Keratinocyte (primary cell): Measurements from ENCODE around the gene GRM7. TPM values are rescaled to one million over a fixed set of nuclear protein-coding genes. Genes with fewer than 3 reads are reported as not detected.

Experiments used
- DNase-seq: peaks from one replicate; pipeline ENCODE4 v3.0.0-alpha.2; 2011; ENCODE audit warnings: low read depth, missing footprints, low spot score
- FAIRE-seq: peaks from 2 replicates; lab custom pipeline; 2011; peaks lifted over from hg19 to GRCh38; lab: Jason Lieb, UNC
- H2AFZ ChIP-seq: 2 replicates; pipeline ENCODE4 v1.6.0; 2012; ENCODE audit warnings: low read length, control low read depth, inconsistent platforms; ENCODE audit not compliant: control insufficient read depth
- H3K27ac ChIP-seq: 2 replicates; pipeline ENCODE4 v1.5.1; 2011; ENCODE audit warnings: low read length; ENCODE audit not compliant: control insufficient read depth, insufficient read depth
- H3K27me3 ChIP-seq: 3 replicates; pipeline ENCODE4 v1.6.0; 2011; ENCODE audit warnings: low read length; ENCODE audit not compliant: control insufficient read depth, insufficient read depth; ENCODE audit errors: extremely low read depth
- H3K36me3 ChIP-seq, 2 experiments: 2 replicates in 1 of 2; 3 replicates in 1 of 2; pipeline ENCODE4 v1.5.1; 2011; ENCODE audit warnings: low read length in 2 of 2, mild to moderate bottlenecking in 1 of 2; ENCODE audit not compliant: control insufficient read depth in 2 of 2, insufficient read depth in 2 of 2; ENCODE audit errors: extremely low read depth in 1 of 2
- H3K4me1 ChIP-seq: 3 replicates; pipeline ENCODE4 v1.5.1; 2011; ENCODE audit warnings: low read length; ENCODE audit not compliant: control insufficient read depth, insufficient read depth; ENCODE audit errors: extremely low read depth
- H3K4me2 ChIP-seq: 3 replicates; pipeline ENCODE4 v1.6.0; 2011; ENCODE audit warnings: low read depth, low read length; ENCODE audit not compliant: control insufficient read depth, insufficient read depth; ENCODE audit errors: extremely low read depth
- H3K4me3 ChIP-seq, 3 experiments: fragments of 200-600 bp in 1 of 3; sonication (generic) in 1 of 3; 2 replicates in 2 of 3; 3 replicates in 1 of 3; pipeline ENCODE4 v1.5.1; 2011 to 2016; ENCODE audit warnings: low read length in 3 of 3, mild to moderate bottlenecking in 3 of 3, control low read depth in 2 of 3, inconsistent platforms in 1 of 3, low read depth in 1 of 3, mixed read lengths in 1 of 3, mixed run types in 1 of 3, moderate library complexity in 1 of 3; ENCODE audit not compliant: control insufficient read depth in 2 of 3, insufficient read depth in 2 of 3; ENCODE audit errors: extremely low read depth in 1 of 3
- H3K79me2 ChIP-seq: 2 replicates; pipeline ENCODE4 v1.6.0; 2012; ENCODE audit warnings: low read length; ENCODE audit not compliant: control insufficient read depth, insufficient read depth
- H3K9ac ChIP-seq: 3 replicates; pipeline ENCODE4 v1.6.0; 2011; ENCODE audit warnings: low read length; ENCODE audit not compliant: control insufficient read depth, insufficient read depth; ENCODE audit errors: extremely low read depth
- H3K9me1 ChIP-seq: 3 replicates; pipeline ENCODE4 v1.6.0; 2011; ENCODE audit warnings: low read length; ENCODE audit not compliant: control insufficient read depth, insufficient read depth; ENCODE audit errors: extremely low read depth
- H3K9me3 ChIP-seq: 2 replicates; pipeline ENCODE4 v1.5.1; 2012; ENCODE audit warnings: low read depth, low read length; ENCODE audit not compliant: control insufficient read depth
- H4K20me1 ChIP-seq: 3 replicates; pipeline ENCODE4 v1.6.0; 2011; ENCODE audit warnings: low read length; ENCODE audit not compliant: control insufficient read depth, insufficient read depth; ENCODE audit errors: extremely low read depth
- EZH2 ChIP-seq: IDR thresholded peaks from one replicate; pipeline ENCODE4 v1.6.1; 2012; ENCODE audit warnings: inconsistent platforms, mild to moderate bottlenecking, low read length, moderate library complexity
- dilution Hi-C: fragments of 300-500 bp; cut with MboI; formaldehyde crosslinking; loops from one replicate; pipeline ENCODE4 v1.7.0; 2020; ENCODE audit warnings: low sequenced_read_pairs; ENCODE audit not compliant: extremely low pct_ligation_motif_present
- polyA plus RNA-seq, 5 experiments: library from polyadenylated mRNA; depleted of rRNA in 3 of 5; stranded (reverse) in 3 of 5; stranded (forward) in 1 of 5; unstranded in 1 of 5; fragments of >200 nt; gene quantifications; 1 replicate in 1 of 5; 2 replicates in 3 of 5; 3 replicates in 1 of 5; pipeline versions ENCODE4 v1.2.1 to v1.2.3, GENCODE V29; 2011 to 2012; ENCODE audit warnings: missing spikeins in 2 of 5, low read depth in 1 of 5, low replicate concordance in 1 of 5
- TF ChIP-seq, protein P1 (sequence below), 3 experiments: IDR thresholded peaks in 1 of 3; conservative IDR thresholded peaks in 1 of 3; optimal IDR thresholded peaks in 1 of 3; 2 replicates in 2 of 3; 3 replicates in 1 of 3; pipeline versions ENCODE3 to v1.5.1; 2011; ENCODE audit warnings: low read length in 3 of 3, mild to moderate bottlenecking in 3 of 3, moderate library complexity in 2 of 3, control low read depth in 1 of 3, inconsistent platforms in 1 of 3; ENCODE audit not compliant: insufficient read depth in 2 of 3; ENCODE audit errors: extremely low read depth in 1 of 3

GRM7 gene
- polyA plus RNA-seq, 1 donor (not counting 4 experiments of a cell fraction or from before 2014, with no cell fraction given), result not detected

DNA sequence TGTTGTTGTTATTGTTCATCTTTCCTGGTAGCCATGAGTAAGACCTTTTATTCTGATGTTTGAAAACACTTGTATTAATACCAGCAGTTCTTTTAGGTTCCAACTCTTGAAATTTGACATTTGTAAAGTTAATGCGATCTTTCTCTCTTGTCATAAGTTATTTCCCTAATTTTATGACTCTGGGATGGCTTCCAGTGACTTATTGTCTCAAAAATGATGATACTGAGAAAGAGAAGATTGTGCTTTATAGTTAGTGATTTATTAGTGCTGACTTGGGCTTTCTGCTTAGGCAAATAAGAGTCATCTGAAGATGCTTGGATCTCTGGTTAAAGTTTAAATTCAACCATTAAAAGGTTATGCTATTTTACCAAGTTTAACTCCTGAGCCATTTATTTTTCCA lies 715.2 kb downstream of the GRM7 start:
- Histone ChIP-seq H4K20me1 (no peaks in the 10 kb centered on the region), H3K79me2 (no peaks in the 10 kb centered on the region), H3K4me2 (no peak overlapping the region), H3K27ac (no peak overlapping the region), H3K9me3 (no peaks in the 10 kb centered on the region), H2AFZ (no peak overlapping the region), H3K9ac (no peak overlapping the region), H3K36me3 (no peaks in the 10 kb centered on the region), H3K4me1 (no peaks in the 10 kb centered on the region), H3K27me3 (no peaks in the 10 kb centered on the region), H3K9me1 (no peaks in the 10 kb centered on the region), H3K4me3 (no peak overlapping the region)
- dilution Hi-C loops, result no loop called here
- DNase-seq (no peak), FAIRE-seq (no peak)
- TF ChIP-seq, protein P1, sequence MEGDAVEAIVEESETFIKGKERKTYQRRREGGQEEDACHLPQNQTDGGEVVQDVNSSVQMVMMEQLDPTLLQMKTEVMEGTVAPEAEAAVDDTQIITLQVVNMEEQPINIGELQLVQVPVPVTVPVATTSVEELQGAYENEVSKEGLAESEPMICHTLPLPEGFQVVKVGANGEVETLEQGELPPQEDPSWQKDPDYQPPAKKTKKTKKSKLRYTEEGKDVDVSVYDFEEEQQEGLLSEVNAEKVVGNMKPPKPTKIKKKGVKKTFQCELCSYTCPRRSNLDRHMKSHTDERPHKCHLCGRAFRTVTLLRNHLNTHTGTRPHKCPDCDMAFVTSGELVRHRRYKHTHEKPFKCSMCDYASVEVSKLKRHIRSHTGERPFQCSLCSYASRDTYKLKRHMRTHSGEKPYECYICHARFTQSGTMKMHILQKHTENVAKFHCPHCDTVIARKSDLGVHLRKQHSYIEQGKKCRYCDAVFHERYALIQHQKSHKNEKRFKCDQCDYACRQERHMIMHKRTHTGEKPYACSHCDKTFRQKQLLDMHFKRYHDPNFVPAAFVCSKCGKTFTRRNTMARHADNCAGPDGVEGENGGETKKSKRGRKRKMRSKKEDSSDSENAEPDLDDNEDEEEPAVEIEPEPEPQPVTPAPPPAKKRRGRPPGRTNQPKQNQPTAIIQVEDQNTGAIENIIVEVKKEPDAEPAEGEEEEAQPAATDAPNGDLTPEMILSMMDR (optimal IDR thresholded peaks at IDR 0.05 in 1 of 3, IDR thresholded peaks at IDR 0.05 in 1 of 3, conservative IDR thresholded peaks at IDR 0.05 in 1 of 3; ENCODE audit: extremely low read depth in 1 of 3, insufficient read depth in 2 of 3, low read length in 3 of 3), result no peak
- TF ChIP-seq EZH2, result no peak

DNA sequence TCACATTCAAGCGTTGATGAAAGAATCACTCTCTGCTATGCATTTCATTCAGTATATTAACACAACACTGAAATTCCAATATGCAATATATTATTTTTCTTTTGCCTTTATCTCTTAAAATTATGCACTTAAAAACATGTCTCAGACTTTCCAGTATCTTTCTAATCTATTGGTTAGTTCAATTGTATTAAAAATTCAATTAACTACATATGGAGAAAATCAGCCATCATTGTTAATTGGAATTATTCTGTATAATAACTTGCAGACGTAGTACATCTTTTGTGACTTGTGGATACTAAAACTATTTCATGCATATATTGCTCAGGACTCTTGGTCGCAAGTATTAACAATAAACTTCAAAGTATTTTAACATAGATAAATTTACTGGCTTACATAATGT lies 715.6 kb downstream of the GRM7 start:
- Histone ChIP-seq H3K4me1 (no peaks in the 10 kb centered on the region), H2AFZ (no peak overlapping the region), H3K79me2 (no peaks in the 10 kb centered on the region), H3K27ac (no peak overlapping the region), H3K9me1 (no peaks in the 10 kb centered on the region), H3K9me3 (no peaks in the 10 kb centered on the region), H3K9ac (no peak overlapping the region), H4K20me1 (no peaks in the 10 kb centered on the region), H3K4me3 (no peak overlapping the region), H3K36me3 (no peaks in the 10 kb centered on the region), H3K27me3 (no peaks in the 10 kb centered on the region), H3K4me2 (no peak overlapping the region)
- no peak for FAIRE-seq
- DNase-seq, result no peak
- dilution Hi-C loops, result no loop called here
- TF ChIP-seq, protein P1 (optimal IDR thresholded peaks at IDR 0.05 in 1 of 3, IDR thresholded peaks at IDR 0.05 in 1 of 3, conservative IDR thresholded peaks at IDR 0.05 in 1 of 3; ENCODE audit: extremely low read depth in 1 of 3, insufficient read depth in 2 of 3, low read length in 3 of 3), result no peak
- no peak for TF ChIP-seq EZH2
